ENCODE results near the gene NTM. TPM values are rescaled to one million over a fixed set of nuclear protein-coding genes. Genes with fewer than 3 reads are reported as not detected.

The NTM gene
- polyA plus RNA-seq, 1 donor = 44.4 TPM

DNA sequence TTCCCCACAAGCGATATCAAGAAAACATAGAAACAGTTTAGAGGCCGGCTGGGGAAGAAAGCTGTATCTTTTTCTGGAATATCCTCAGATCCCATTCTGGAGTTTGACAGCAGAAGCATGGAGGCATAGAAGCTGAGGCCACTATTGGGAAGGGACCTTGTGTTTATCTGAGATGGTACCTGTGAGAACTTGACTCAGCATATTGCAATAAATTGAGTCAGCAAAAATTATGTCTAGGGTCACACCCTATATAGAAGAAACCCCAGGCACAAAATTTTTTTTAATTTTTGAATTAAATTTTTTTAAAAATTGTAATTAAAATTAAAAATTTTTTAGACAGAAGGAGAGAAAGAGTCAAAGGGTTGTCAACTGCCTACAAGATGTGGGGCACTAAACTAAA is 178.7 kb downstream of the NTM start:
- no peak for DNase-seq

DNA sequence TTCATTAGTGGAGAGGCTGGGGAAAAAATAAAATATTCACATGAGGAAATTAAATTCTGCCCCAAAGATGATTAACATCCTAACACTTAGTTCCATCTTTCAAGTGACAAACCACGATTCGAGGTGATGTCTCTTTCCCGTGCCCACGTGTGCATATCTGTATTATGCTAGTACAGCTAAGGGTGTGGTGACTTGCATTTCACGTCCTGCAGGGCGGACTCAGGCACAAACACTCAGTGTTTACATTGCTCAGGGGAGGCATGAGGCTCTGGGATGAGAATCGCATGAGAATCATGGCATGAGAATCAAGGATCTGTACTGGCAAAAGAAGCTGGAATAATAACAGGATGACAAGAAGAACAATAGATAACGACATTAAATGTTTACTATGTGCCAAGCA is 179.4 kb downstream of the NTM start:
- DNase-seq = no peak

DNA sequence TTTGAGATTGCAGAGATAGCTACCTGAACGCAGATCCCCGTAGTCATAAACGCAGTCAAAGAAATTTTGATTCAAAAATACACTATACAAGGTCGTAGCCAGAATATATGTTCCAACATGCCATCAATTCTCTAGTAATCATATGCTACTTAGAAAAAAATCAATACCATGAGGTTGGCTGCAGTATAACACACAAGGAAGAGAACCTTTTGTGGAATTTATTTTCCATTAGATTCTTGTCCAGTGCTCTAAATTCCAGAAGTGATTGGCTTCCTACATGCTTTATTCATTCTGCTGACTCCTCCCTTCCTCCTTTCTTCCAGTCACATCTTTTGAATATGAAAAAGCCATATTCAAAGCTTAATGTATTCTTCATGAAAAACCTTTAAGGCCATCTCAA is 189.9 kb downstream of the NTM start:
- DNase-seq = no peak

DNA sequence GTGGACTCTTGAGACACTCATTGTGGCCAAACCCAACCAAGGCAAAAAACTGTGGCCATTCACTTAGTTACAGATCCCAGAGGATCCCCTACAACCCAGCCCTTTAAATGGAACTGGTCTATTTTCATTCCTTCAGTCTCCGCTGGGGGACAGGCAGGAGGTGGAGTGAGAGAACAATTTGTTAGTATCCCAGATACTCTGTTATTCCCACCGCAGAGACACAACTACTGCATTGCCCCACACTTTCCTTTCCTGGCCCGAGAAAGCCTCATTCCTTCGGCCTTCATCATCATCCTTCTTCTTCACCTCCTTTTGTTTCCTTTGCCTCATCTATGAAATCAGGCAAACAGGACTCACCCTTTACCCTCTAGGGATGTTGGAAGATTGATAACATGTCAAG is 191.1 kb downstream of the NTM start:
- no peak for DNase-seq

DNA sequence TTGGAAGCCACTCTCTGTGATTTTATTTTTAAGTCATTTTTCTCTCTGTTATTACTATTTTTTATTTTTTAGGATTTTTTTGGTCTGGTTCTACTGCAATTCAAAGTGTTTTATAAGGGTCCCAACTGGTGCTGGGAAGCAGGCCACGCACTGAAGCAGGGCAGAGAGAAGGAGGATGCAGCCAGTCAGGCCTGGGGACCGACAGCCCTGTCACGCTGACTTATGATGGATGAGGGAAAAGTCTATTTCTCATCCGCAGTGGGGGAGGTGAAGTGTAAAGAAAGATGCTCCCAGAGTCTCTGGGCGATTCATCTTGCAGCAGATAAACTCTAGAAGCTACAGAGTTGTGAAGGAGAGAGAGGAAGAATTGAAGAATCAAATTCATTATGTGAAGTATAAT is 191.6 kb downstream of the NTM start:
- DNase-seq = no peak

DNA sequence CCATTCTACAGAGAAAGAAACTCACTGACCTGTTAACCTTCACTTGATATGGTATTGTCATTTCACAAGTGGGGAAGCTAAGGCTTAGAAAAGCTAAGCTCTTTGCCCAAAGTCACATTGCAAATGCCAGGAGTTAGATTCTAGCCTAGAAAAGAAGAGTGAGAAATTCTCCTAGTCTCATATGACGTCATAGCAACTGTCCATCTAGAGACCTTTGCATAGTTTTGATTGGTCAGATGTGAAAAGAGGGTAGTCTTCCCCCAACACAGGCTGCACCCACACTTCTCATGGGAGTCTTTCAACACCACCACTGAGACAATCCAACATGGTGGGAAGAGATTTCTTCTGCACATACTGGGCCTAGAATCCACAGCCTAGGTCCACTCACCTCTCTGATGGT is 197.9 kb downstream of the NTM start:
- DNase-seq = no peak

DNA sequence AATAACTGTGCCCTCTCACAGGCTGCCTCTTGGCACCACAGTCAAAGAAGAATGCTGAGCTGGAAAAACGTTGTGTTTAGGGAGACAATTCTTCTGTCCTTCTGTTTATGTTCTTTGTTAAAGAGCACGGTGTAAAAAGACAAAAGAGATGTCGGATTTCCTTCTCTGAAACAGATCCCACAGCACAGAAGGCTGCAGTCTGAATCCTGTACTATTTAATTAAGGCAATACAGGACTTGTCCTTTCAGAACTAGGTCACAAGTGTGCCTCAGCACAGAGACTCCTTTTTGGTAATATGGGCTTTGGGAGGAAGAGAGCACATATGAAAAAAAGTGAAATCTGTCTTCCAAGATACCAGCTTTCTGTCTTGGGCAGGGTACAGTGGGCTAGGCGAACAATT is 201.2 kb downstream of the NTM start:
- no peak for DNase-seq

DNA sequence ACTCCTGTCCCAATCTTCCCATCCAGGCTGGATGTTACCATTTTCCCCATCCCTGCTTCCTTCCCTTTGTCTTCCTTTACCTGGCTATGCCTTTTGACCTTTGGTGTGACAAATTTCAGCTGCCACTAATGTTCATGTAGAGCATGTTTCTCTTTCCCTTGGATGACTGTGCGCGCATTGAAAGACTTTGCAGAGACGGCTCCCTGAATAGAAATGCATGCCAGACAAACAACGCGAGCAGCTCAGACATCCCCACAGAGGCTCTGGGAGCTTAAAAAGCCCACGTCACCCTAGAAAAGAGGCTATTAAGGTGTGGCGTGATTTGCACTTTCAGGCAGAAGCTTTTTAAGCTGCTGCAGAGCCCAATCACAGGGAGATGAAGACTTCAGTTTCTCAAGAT is 202.0 kb downstream of the NTM start:
- no peak for DNase-seq

DNA sequence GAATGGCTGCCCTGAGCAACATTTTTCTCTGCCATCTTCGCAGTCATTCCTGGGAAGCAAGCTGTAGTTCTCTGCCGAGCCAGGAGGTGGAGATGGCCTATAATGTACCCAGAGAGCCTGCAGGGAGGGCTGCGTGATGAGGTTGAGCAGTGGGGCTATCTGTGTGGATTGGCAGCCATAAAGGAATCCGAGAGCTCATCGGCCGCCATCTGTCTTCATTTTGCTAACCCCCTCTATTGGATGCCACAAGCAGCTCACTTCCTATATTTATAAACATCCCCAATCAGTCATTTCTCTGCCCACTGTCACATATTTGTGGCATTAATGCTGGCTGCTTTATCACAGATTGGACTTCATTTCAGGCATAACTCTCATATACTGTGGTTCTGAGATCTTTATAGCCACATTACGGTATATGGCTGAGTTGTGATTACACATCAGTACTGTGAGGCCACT is 209.5 kb downstream of the NTM start:
- DNase-seq = peak; percentile 17

DNA sequence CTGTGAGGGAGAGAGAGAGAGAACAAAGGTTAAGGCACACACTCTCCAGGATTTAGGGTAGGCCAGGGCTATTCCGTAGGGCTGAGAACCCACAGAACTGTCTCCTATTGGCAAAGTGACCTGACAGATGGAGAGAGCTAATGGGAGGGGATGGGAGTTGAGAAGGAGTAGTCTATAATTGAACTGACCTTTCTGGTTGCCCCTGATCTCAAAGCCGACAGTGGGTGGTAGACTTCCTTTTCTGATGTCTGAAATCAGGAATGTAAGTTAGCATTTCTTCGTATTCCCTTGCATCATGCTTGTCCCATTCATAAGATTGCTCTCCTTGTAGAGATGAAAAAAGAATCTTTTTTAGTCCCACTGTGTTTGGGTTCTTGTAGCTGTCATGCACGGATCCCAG is 210.1 kb downstream of the NTM start:
- DNase-seq = no peak

DNA sequence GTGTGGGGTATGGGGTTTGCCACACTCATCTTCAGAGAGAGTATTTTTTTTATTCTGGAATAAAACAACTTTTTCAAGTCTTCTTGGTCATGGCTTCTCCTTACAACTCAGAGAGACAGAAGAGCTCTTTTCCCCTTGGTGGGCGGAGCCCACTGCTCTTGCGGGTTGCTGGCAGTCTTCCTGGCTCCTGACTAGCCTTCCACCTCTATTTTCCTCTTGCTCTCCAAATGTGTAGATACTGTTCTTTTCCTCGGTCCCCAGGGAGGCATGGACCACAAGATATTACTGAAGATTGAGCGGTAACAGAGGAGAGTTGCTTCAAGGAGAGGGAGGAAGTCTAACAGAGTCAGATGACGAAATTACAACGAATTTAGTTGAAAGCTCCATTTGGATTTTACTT is 210.6 kb downstream of the NTM start:
- DNase-seq = no peak

DNA sequence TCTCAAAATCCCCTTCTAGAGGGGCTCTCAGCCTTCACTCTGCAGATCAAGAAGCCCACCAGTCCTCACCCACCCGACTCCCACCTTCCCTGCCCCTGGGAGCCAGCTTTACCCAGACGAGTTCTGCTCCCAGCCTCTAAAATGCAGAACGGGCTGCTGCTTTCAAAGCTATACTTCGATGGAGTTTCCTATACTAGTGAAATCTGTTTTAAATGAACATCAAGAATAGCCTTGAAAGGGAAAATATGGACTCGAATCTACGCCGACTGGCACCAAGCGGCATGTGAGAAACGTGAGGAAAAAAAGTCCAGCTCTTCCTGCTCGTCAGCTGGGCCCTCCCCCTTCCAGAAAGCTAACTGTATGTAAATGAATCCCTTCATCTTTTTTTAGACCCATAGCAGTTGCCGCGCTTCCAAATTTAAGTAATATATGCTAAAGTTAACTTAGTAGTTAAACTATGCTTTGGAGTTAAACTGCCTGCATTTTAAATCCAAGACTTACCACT is 211.7 kb downstream of the NTM start:
- DNase-seq = no peak

DNA sequence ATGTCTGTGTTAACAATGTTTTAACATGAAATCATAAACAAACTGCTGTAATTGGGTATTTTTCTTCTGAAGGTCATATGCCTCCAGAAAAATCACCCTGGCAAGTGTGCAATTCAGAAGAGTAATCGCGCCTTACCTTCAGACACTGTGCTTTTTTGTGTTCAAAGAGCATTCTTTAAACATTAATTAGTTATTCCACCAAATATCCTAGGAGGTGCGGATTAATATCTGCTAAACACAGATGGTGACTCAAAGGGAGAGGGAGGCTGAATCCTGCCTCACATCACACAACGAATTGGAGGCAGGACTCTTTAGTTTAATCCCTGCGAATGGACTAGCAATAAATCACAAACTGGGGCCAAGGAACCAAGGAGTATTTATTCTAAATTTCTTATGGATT is 213.0 kb downstream of the NTM start:
- no peak for DNase-seq

DNA sequence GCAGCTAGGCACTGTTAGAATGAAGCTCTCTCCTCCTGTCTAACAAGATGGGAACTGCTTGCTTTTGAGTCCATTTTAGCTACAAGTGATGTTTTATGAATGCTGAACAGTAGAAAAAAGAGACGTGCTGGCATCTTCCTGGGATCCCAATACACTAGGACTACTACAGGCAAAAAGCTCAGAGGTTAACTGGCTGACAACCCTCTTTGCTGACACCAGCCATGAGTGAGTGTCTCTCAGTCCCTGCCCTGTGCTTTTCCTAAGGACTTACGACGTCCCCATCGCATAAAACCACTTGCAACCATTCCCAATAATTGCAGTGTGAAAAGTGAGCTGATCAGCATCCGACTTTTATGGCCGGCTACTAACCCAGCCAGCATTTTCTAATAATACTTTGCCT is 213.5 kb downstream of the NTM start:
- DNase-seq = no peak

DNA sequence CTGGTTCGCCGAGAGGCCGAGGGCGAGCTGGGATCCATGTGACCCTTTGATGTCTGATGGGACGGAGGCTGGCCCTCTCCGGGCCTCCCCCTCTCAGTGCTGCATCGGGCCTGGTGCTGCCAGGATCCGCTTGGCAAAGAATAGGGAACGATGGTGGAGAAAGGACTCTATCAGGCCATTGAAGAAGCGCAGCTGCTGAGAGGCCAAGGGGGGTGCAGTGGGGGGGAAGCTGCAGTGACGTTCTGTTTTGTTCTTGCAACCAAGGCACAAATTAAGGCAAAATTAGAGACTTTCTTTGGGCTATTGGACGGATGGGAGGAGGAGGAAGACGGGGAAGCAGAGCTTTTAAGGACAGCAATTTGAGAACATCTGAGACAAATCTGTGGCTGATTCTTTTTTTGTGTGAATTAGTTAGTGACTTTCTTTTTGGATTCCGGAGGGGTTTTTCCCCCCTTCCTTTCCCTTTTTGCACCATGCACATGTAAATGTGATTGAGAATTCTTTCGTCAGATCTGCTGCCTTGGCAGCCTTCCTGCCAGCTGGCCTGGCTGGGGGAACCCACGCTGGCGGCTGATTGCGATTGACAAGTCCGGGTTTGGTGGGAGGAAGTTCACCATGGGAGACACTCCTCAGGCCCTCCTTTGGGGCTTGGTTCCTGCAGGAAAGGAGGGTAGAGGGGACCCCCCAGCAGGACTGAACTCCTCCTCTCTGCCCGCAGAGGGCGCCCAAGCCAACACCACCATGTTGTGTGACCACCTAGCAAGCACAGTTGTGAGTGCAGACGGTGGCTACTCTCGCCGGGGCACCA is 214.6 kb downstream of the NTM start:
- DNase-seq = no peak

DNA sequence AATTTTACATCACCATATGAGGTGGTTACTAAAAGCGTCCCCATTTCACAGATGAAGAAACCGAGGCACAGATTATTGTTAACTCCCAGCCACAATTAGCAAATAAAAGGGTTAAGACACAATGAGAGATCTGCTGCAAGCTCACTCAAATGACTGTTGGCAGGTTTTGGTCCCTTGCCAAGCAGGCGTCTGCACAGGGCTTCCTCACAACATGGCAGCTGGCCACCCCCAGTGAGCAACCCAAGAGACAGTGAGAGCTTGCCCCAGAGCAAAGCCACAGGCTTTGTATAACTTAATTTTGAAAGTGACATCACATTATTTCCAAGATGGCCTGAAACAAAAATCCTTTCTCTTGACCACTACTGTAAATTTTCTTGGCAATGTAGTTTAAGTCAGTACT is 217.6 kb downstream of the NTM start:
- no peak for DNase-seq

DNA sequence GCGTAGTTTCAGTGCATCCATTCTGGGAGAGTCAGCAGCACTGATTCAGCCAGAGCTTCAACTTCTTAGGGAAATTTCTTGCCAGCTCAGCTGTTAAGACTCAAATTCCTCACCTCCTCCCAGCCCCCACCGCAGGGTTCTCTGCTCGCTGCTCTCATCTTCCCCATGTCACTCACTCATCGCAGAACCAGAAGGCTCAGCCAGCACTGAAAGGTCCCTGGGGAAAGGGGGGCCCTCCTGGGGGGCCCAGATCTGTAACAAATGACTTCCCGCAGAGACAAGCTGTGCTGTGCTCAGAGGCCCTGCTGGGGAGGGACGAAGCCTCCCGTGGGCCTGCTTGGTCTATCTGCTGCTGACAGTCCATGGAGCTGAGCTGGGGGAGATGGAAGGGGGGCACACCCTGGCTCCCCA is 220.6 kb downstream of the NTM start:
- DNase-seq = no peak

DNA sequence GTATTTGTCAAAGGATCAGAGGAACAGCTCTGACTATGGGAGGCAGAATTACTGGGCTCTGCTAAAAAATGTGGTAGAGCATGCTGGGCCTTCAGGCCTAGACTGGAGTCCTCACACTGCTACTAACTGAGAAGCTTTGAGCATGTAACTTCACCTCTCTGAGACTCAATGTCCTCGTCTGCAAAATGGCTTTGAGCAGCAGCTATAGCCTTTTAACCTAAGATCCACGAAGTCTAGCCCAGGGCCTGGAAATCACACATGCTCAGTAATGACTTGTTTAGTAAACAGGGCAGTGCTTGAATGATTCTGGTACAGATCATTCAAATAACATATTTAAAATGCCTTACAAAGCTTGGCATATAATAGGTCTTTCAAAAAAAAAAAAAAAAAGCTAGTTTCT is 221.7 kb downstream of the NTM start:
- no peak for DNase-seq

DNA sequence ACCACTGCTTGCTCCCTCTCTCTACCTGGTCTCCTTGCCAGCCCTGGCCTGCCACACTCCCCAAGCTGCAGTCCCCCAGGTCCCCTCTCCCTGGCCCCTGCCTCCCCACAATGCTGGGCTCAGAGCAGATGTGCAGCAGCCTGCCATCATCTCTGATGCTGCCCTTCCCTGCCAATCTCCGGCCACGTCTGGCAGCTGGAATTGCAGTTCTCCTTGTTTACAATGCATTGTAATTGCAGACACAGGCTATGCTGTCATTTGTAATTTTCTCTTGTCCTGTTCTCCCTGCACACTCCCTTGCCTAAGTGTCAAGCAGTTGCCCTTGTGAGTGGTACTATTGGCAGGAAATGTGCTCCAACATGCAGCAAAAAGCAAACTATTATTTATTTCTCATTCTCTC is 222.3 kb downstream of the NTM start:
- DNase-seq = no peak

DNA sequence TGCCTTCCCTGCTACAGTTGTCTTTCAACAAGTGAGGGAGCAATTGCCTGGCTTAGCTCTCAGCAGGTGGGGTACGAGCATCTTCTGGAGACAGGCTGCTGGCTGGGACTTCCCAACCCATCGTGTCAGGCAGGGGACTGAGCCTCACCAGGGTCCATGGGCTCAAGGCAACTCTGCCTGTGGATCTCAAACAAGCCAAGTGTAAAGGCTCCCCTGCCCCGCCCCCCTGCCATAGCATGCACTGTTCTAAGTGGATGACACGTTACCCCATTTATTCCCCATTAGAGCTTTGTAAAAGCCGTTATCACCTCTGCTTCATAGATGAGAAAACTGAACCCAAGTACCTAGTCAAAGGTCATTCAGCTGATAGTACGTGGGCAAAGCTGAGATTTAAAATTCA is 222.9 kb downstream of the NTM start:
- DNase-seq = no peak

DNA sequence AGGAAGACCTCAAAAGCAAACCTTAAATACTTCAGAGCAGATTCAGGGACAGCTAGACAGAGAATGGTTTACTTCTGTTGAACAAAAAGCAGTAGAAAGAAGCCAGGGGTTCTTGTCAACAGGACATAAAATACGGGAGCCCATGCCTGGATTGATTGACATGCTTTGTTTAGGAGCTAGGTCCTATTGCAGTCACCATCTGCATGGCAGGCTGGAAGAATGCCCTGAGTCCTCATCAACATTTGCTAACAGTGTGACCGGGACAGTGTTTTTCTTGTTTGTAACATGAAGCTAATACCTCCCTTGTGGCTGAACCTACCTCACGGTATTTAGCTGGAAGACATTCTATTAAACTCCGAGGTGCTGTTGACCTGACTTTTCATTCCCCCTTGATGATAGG is 225.4 kb downstream of the NTM start:
- DNase-seq = no peak

DNA sequence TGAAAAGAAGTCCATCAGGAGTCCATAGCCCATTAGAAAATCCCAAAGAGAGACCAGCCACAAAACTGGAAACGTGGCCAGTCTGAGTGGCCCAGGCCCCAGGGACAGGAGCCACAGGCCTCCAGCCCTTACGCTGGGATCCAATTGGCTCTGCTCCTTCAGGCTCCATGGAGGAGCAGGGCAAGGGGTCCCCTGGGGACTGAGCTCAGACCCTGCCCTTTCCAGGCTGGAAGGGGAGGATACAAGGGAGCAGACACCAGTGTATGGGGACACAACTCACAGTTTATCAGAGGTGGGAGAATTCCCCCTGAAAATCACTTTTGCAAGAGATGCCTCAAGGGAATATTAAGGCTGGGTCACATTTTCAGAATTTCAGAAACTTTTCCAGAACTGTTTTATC is 227.5 kb downstream of the NTM start:
- DNase-seq = no peak

DNA sequence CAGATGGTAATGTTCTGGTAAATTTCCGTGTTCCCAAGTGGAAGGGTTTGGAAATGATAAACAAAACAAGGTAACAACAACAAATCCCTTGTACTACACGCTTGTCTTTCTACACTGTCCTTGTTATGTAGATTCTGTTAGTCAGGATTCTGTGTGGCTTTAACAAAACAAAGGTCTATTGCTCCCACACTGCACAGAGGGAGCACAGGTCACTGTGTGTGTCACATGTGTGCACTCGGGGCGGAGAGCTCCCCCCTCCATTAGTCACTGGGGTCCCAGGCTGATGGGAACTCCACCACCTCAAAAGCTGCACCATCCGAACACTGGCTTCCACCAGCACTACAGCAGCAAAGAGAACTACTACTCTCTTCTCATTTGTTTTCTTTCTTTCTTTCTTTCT is 227.9 kb downstream of the NTM start:
- no peak for DNase-seq

DNA sequence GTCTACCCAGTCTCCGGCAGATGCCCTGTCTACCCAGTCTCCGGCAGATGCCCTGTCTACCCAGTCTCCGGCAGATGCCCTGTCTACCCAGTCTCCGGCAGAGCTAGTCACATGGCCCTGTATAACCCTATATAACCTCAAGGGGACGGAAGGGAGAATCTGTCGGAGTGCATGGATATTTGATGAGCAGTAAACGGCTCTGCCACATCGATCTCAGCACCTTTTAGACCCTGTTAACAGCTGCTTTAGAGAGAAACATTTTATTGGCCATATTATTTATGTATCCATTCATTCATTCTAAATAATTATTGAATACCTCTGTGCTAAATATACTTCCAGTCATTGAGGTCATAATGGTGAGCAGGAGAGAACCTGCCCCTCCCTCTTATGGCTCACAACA is 228.9 kb downstream of the NTM start:
- DNase-seq = no peak
